Glutamatergic neuron (in vitro differentiated cells): ENCODE results near the gene GCSAM. TPM values are rescaled to one million over a fixed set of nuclear protein-coding genes. Genes with fewer than 3 reads are reported as not detected.

Experiments
- DNase-seq: peaks from one replicate; pipeline ENCODE4 v3.0.0; 2022
- H3K27ac Mint-ChIP-seq: one replicate; pipeline ENCODE4 v1.8.0; 2020; ENCODE audit warnings: mild to moderate bottlenecking, mixed read lengths, inconsistent platforms; ENCODE audit not compliant: unreplicated experiment
- H3K27me3 Mint-ChIP-seq: one replicate; pipeline ENCODE4 v1.8.0; 2020; ENCODE audit warnings: mild to moderate bottlenecking, moderate library complexity, mixed read lengths, inconsistent platforms; ENCODE audit not compliant: unreplicated experiment
- H3K36me3 Mint-ChIP-seq: one replicate; pipeline ENCODE4 v1.8.0; 2020; ENCODE audit warnings: mild to moderate bottlenecking, mixed read lengths, inconsistent platforms; ENCODE audit not compliant: unreplicated experiment
- H3K4me1 Mint-ChIP-seq: one replicate; pipeline ENCODE4 v1.8.0; 2020; ENCODE audit warnings: mild to moderate bottlenecking, low read depth, mixed read lengths, inconsistent platforms; ENCODE audit not compliant: unreplicated experiment
- H3K4me3 Mint-ChIP-seq: one replicate; pipeline ENCODE4 v1.8.0; 2020; ENCODE audit warnings: mild to moderate bottlenecking, mixed read lengths, inconsistent platforms; ENCODE audit not compliant: unreplicated experiment
- H3K9me3 Mint-ChIP-seq: one replicate; pipeline ENCODE4 v1.8.0; 2020; ENCODE audit warnings: mild to moderate bottlenecking, moderate library complexity, mixed read lengths, inconsistent platforms; ENCODE audit not compliant: unreplicated experiment
- total RNA-seq: library from RNA; stranded (reverse); fragmentation: NEBNext Ultra II Directional; extraction: Animal tissue kit (Norgen Biotek cat#: 25700); gene quantifications from one replicate; pipeline ENCODE4 v1.2.1, GENCODE V29; 2021; ENCODE audit not compliant: unreplicated experiment
- TF ChIP-seq, protein P1 (sequence below): fragments of 200-600 bp; sonication (generic); IDR thresholded peaks from one replicate; pipeline ENCODE4 v1.5.0; 2021; ENCODE audit not compliant: partially characterized antibody, unreplicated experiment

Gene GCSAM
- total RNA-seq, 1 donor from 2014 or later = not detected

GRCh38 chr3:112126511-112126911, 6.5 kb downstream of the GCSAM start:
- Mint-ChIP-seq H3K36me3 (no peaks in the 10 kb centered on the region), H3K4me3 (no peak overlapping the region), H3K27ac (no peak overlapping the region), H3K4me1 (peaks cover 26% of the 10 kb centered on the region), H3K9me3 (no peaks in the 10 kb centered on the region), H3K27me3 (no peaks in the 10 kb centered on the region)
- no peak for DNase-seq
- TF ChIP-seq, protein P1, sequence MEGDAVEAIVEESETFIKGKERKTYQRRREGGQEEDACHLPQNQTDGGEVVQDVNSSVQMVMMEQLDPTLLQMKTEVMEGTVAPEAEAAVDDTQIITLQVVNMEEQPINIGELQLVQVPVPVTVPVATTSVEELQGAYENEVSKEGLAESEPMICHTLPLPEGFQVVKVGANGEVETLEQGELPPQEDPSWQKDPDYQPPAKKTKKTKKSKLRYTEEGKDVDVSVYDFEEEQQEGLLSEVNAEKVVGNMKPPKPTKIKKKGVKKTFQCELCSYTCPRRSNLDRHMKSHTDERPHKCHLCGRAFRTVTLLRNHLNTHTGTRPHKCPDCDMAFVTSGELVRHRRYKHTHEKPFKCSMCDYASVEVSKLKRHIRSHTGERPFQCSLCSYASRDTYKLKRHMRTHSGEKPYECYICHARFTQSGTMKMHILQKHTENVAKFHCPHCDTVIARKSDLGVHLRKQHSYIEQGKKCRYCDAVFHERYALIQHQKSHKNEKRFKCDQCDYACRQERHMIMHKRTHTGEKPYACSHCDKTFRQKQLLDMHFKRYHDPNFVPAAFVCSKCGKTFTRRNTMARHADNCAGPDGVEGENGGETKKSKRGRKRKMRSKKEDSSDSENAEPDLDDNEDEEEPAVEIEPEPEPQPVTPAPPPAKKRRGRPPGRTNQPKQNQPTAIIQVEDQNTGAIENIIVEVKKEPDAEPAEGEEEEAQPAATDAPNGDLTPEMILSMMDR = no peak

- Mint-ChIP-seq H3K4me3 (no peak overlapping the region), H3K4me1 (peaks cover 30% of the 10 kb centered on the region), H3K36me3 (no peaks in the 10 kb centered on the region), H3K9me3 (no peaks in the 10 kb centered on the region), H3K27me3 (no peaks in the 10 kb centered on the region), H3K27ac (no peak overlapping the region)
- TF ChIP-seq, protein P1 = no peak
- DNase-seq = no peak
Measured at GRCh38 chr3:112124907-112125607, 8.0 kb downstream of the GCSAM start.

- Mint-ChIP-seq H3K27ac (no peak overlapping the region), H3K4me3 (no peak overlapping the region), H3K36me3 (no peaks in the 10 kb centered on the region), H3K27me3 (no peaks in the 10 kb centered on the region), H3K9me3 (no peaks in the 10 kb centered on the region), H3K4me1 (peaks cover 34% of the 10 kb centered on the region)
- TF ChIP-seq, protein P1 = no peak
- DNase-seq = no peak
Measured at GRCh38 chr3:112123548-112123947, 9.5 kb downstream of the GCSAM start.

GRCh38 chr3:112122870-112123269, 10.2 kb downstream of the GCSAM start:
- Mint-ChIP-seq H3K27me3 (no peaks in the 10 kb centered on the region), H3K27ac (no peak overlapping the region), H3K36me3 (no peaks in the 10 kb centered on the region), H3K4me3 (no peak overlapping the region), H3K4me1 (peaks cover 34% of the 10 kb centered on the region), H3K9me3 (no peaks in the 10 kb centered on the region)
- TF ChIP-seq, protein P1 = no peak
- no peak for DNase-seq
